Measurements from ENCODE around the gene ATP13A3. TPM values are rescaled to one million over a fixed set of nuclear protein-coding genes. Genes with fewer than 3 reads are reported as not detected.

The ATP13A3 gene
- total and polyA plus RNA-seq, 2 donors (not counting 1 experiment from before 2014, with no cell fraction given) = 6.1 to 61.1 TPM

GRCh38 chr3:194381460-194381875 is 105.3 kb downstream of the ATP13A3 start:
- Histone ChIP-seq H3K27me3 (replicated peaks in 1 of 4; ENCODE audit: control extremely low read depth in 1 of 4, control insufficient read depth in 3 of 4, insufficient read depth in 4 of 4, low read length in 3 of 4) (peaks cover 0 to 6% (median 0%) of the 10 kb centered on the region in 4 experiments), H3K36me3 (replicated peaks in 1 of 2; ENCODE audit: control extremely low read depth in 1 of 2, control insufficient read depth in 1 of 2, extremely low read depth in 1 of 2, insufficient read depth in 2 of 2, low read length in 1 of 2) (no peaks in the 10 kb centered on the region), H3K9me3 (ENCODE audit: control extremely low read depth in 1 of 3, control insufficient read depth in 2 of 3, insufficient read depth in 1 of 3, low read length in 2 of 3) (no peaks in the 10 kb centered on the region), H2AFZ (ENCODE audit: insufficient read depth, low read depth, low read length, poor library complexity, severe bottlenecking) (no peak overlapping the region), H3K79me2 (ENCODE audit: control insufficient read depth, insufficient read depth, low read length) (no peaks in the 10 kb centered on the region), H3K4me2 (replicated peaks; ENCODE audit: low read depth, low read length, poor library complexity, severe bottlenecking) (no peak overlapping the region), H3K9ac (ENCODE audit: low read length) (no peak overlapping the region), H3K4me3 (ENCODE audit: control extremely low read depth in 1 of 5, extremely low read depth in 1 of 5, insufficient read depth in 1 of 5, low read depth in 2 of 5, low read length in 4 of 5) (no peak overlapping the region), H3K27ac (ENCODE audit: low read length in 2 of 2) (no peak overlapping the region), H3K4me1 (ENCODE audit: control insufficient read depth in 2 of 2, insufficient read depth in 2 of 2, low read length in 2 of 2) (no peaks in the 10 kb centered on the region), H4K20me1 (ENCODE audit: control insufficient read depth, insufficient read depth, low read length, poor library complexity, severe bottlenecking) (no peaks in the 10 kb centered on the region)
- DNase-seq (no peak), ATAC-seq (ENCODE audit: low read depth) (no peak)
- H3K27ac Mint-ChIP-seq = no peak overlapping the region
- intact Hi-C loops (cut with micrococcal nuclease) = no loop called here
- POLR2A ChIA-PET = no interaction called here
- no peak for TF ChIP-seq EZH2 (IDR thresholded peaks at IDR 0.05; ENCODE audit: borderline replicate concordance, insufficient read depth, low read depth, low read length, poor library complexity, severe bottlenecking)
- TF ChIP-seq CTCF (IDR thresholded peaks at IDR 0.05) = no peak
- H3K4me3 Mint-ChIP-seq = no peak overlapping the region
- CTCF ChIA-PET = no interaction called here
- H3K27me3 Mint-ChIP-seq = peaks cover 34% of the 10 kb centered on the region
- WGBS (ENCODE audit: insufficient coverage) = 85% methylated on average over 17 of the region's 17 CpGs
- no peaks in the 10 kb centered on the region for H3K4me1 Mint-ChIP-seq
- H3K9me3 Mint-ChIP-seq (ENCODE audit: insufficient read depth) = no peaks in the 10 kb centered on the region

- H3K4me3 Mint-ChIP-seq = no peak overlapping the region
- intact Hi-C loops (cut with micrococcal nuclease) = no loop called here
- H3K4me1 Mint-ChIP-seq = no peaks in the 10 kb centered on the region
- no peak for DNase-seq
- Histone ChIP-seq H3K27ac (ENCODE audit: low read length in 2 of 2) (no peak overlapping the region), H3K9ac (ENCODE audit: low read length) (no peak overlapping the region), H3K9me3 (ENCODE audit: control extremely low read depth in 1 of 3, control insufficient read depth in 2 of 3, insufficient read depth in 1 of 3, low read length in 2 of 3) (no peaks in the 10 kb centered on the region), H3K27me3 (replicated peaks in 1 of 4; ENCODE audit: control extremely low read depth in 1 of 4, control insufficient read depth in 3 of 4, insufficient read depth in 4 of 4, low read length in 3 of 4) (peaks cover 0 to 8% (median 0%) of the 10 kb centered on the region in 4 experiments), H3K4me1 (ENCODE audit: control insufficient read depth in 2 of 2, insufficient read depth in 2 of 2, low read length in 2 of 2) (no peaks in the 10 kb centered on the region), H3K79me2 (ENCODE audit: control insufficient read depth, insufficient read depth, low read length) (no peaks in the 10 kb centered on the region), H2AFZ (ENCODE audit: insufficient read depth, low read depth, low read length, poor library complexity, severe bottlenecking) (no peak overlapping the region), H3K4me3 (ENCODE audit: control extremely low read depth in 1 of 5, extremely low read depth in 1 of 5, insufficient read depth in 1 of 5, low read depth in 2 of 5, low read length in 4 of 5) (no peak overlapping the region), H3K36me3 (replicated peaks in 1 of 2; ENCODE audit: control extremely low read depth in 1 of 2, control insufficient read depth in 1 of 2, extremely low read depth in 1 of 2, insufficient read depth in 2 of 2, low read length in 1 of 2) (no peaks in the 10 kb centered on the region), H3K4me2 (replicated peaks; ENCODE audit: low read depth, low read length, poor library complexity, severe bottlenecking) (no peak overlapping the region), H4K20me1 (ENCODE audit: control insufficient read depth, insufficient read depth, low read length, poor library complexity, severe bottlenecking) (no peaks in the 10 kb centered on the region)
- 95% methylated on average over 6 of the region's 7 CpGs for WGBS (ENCODE audit: insufficient coverage)
- H3K27me3 Mint-ChIP-seq = peaks cover 46% of the 10 kb centered on the region
- ATAC-seq (ENCODE audit: low read depth) = no peak
- POLR2A ChIA-PET = no interaction called here
- H3K27ac Mint-ChIP-seq = no peak overlapping the region
- TF ChIP-seq CTCF (IDR thresholded peaks at IDR 0.05) = no peak
- no peak for TF ChIP-seq EZH2 (IDR thresholded peaks at IDR 0.05; ENCODE audit: borderline replicate concordance, insufficient read depth, low read depth, low read length, poor library complexity, severe bottlenecking)
- no peaks in the 10 kb centered on the region for H3K9me3 Mint-ChIP-seq (ENCODE audit: insufficient read depth)
- CTCF ChIA-PET = no interaction called here
Measured at GRCh38 chr3:194380326-194380725, 106.5 kb downstream of the ATP13A3 start.

Measured in B cell (primary cell).